ENCODE measurements around the gene PPP3R1. TPM values are rescaled to one million over a fixed set of nuclear protein-coding genes. Genes with fewer than 3 reads are reported as not detected.
A peak's percentile ranks its signal among the peaks of the same experiment; 100 is the strongest.

Gene PPP3R1
- 10 to 100 TPM; 46.3 to 47.2 TPM for total RNA-seq
- long read RNA-seq, donor 1, partial matches to known transcripts = 1 of 4 reads
- long read RNA-seq, donor 1, other reads (novel, unspliced or antisense) = 3 of 4 reads
- long read RNA-seq, donor 2 = 0 reads

DNA sequence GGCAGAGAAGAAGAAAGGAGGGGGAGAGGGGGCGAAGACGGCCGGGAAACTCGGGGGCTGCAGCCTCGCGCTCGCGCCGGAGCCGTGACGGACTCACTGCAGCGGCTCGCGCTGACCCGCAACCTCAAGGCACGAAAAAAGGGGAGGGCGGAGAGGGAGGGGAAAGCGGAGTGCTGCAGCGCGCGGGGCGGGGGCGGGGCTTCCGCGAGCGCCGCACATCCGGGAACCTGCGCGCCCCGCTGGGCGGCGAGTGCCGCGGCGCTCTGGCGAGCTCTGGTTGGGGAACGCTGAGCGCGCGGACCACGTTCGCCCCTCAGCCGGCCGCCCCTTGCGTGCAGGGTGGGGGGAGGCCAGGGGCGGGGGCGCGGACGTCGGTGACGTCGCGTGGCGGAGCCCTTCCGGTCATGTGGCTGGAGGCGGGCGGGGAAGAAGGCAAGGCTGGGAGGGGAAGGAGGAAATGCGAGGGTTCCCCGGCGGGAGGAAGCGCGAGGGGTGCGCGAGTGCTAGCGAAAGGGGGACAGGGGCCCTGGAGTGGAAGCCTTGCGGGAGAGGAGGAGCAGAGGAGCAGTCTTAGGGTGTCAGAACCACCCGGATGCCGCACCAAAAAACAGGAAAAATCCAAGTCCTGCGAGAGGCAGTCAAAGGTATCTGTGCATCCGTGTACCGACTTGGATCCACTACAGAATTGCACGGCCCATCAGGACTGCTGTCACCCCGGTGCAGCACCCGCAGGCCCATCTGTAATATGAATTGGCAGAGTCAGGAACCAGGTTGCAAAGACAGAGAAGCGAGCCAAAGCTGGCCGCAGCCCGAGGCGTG, at the start of gene PPP3R1:
Gene PPP3R1, minus strand, starts transcription at position 133 of the 819 bp plus-strand sequence. CDS start 405 bp downstream, outside the sequence.
- intact Hi-C loops (cut with DNase I) = loop anchor here in 1 of 2 donors (10.0 kb wide), 1 partner anchor 62 kb away; the partner anchor contains the start of gene CNRIP1
- DNase-seq (ENCODE audit: low spot score) = peak; percentile 99

GRCh38 chr2:68295516-68295915, 43.2 kb upstream of the PPP3R1 start:
- no peak for DNase-seq (ENCODE audit: low spot score)
- intact Hi-C loops (cut with DNase I) = no loop called here

DNA sequence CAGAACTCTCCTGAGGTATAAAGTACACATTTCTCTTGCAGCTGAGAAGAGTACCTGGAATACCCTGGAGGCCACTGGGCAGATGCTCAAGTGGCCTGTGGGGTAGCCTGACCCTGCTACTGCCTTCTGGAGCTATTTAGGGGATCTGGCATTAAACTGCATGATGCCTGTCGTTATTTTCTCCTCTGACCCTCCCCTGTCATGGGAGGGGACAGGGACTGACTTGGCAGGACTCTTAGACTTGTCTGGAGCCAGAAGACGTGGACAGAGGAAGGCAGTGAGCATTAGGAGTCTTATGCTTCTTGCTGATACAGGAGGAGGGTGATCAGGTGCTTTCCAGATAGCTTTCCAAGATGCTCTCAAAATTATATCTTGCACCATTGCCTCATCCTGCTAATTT, 42.6 kb upstream of the PPP3R1 start:
- intact Hi-C loops (cut with DNase I) = no loop called here

GRCh38 chr2:68294187-68294586, 41.9 kb upstream of the PPP3R1 start:
- intact Hi-C loops (cut with DNase I) = no loop called here
- DNase-seq (ENCODE audit: low spot score) = no peak

More for the DNA sequence above, 42.6 kb upstream of the PPP3R1 start:
- DNase-seq (ENCODE audit: low spot score) = no peak

DNA sequence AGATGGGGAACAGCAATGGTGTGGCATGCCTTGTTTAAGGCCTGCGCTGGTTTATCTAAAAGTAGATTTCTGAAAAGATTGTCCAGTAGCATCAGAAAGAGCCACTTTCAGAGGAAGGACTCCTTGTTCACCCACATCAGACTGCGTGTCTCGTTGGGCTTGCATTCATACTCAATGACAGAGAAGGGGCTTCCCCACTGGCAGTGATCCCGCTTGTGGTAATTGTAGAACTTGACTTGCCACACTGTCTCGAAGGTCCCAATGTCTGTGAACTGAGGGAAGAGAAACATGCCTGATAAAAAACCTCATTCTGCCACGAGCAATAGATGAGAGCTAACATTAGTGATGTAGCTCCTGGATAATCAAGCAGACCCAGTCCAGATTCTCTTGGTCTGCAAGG, 41.4 kb upstream of the PPP3R1 start:
- intact Hi-C loops (cut with DNase I) = no loop called here
- no peak for DNase-seq (ENCODE audit: low spot score)

GRCh38 chr2:68293024-68293423, 40.7 kb upstream of the PPP3R1 start:
- intact Hi-C loops (cut with DNase I) = no loop called here

GRCh38 chr2:68292108-68292710, 39.9 kb upstream of the PPP3R1 start:
- intact Hi-C loops (cut with DNase I) = no loop called here
- DNase-seq (ENCODE audit: low spot score) = no peak

More at GRCh38 chr2:68293024-68293423, 40.7 kb upstream of the PPP3R1 start:
- DNase-seq (ENCODE audit: low spot score) = no peak

- no peak for DNase-seq (ENCODE audit: low spot score)
- intact Hi-C loops (cut with DNase I) = no loop called here
Observed at GRCh38 chr2:68291314-68291713, 39.0 kb upstream of the PPP3R1 start.

DNA sequence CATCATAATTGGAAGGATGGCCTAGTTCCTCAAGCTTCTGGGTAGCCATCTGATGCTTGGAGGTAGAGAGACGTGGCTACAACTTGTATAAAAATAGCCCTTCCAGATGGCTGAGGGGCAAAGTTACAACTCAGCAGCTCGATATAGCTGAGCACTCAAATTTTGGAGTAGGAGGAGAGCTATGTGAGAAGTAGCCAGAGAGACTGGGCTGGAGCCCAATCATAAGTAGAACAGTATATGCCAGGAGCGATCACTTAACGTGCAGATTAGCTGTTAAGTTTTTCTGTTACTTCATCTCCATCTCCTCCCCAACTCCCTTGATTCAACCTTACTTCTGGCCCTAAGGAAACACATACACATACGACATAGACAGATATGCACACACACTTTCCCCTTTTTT, 38.6 kb upstream of the PPP3R1 start:
- DNase-seq (ENCODE audit: low spot score) = no peak
- intact Hi-C loops (cut with DNase I) = no loop called here

- no peak for DNase-seq (ENCODE audit: low spot score)
- intact Hi-C loops (cut with DNase I) = no loop called here
Observed at GRCh38 chr2:68287580-68288441, 35.5 kb upstream of the PPP3R1 start.

DNA sequence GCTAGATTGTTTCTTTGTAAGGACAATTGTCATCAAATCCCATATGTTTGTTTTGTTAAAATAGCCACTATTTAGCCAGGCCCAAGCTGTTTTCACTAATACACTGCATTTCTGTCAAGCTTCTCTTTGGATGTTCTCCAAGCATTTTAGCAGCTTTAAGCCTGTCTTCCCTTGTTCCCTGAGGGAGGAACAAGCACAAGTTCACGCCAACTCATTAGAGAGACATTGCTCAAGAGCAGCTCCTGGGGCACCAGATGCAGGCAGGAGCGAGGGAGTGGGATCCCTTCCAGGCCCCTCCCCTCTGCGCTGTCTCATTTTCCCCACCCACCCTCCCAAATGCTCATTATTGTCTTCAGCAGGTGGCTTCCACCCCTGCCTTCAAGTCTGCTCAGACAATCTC, 32.6 kb upstream of the PPP3R1 start:
- DNase-seq (ENCODE audit: low spot score) = no peak
- intact Hi-C loops (cut with DNase I) = loop anchor here in 1 of 2 donors (5.0 kb wide), 1 partner anchor 158 kb away; no protein-coding TSS in a partner anchor

DNA sequence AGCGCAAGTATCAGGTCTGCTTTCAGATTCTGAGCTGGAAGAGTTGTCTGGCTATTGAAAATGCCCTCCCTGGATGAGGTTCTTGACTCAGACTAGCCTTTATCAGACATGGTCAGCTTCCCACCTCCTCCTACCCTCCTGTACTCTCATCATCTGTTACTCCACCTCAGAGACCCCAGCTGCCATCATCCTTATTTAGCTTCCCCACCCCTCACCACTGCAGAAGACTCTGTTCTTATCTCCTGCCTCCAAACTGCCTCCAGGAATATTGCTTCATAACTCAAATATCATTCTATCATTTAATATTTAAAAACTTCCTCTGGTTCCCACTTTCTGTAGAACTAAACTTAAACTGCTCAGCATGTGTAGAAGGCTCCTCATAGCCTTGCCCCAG, 31.1 kb upstream of the PPP3R1 start:
- DNase-seq (ENCODE audit: low spot score) = no peak
- intact Hi-C loops (cut with DNase I) = loop anchor here in 1 of 2 donors (5.0 kb wide), 1 partner anchor 156 kb away; no protein-coding TSS in a partner anchor

DNA sequence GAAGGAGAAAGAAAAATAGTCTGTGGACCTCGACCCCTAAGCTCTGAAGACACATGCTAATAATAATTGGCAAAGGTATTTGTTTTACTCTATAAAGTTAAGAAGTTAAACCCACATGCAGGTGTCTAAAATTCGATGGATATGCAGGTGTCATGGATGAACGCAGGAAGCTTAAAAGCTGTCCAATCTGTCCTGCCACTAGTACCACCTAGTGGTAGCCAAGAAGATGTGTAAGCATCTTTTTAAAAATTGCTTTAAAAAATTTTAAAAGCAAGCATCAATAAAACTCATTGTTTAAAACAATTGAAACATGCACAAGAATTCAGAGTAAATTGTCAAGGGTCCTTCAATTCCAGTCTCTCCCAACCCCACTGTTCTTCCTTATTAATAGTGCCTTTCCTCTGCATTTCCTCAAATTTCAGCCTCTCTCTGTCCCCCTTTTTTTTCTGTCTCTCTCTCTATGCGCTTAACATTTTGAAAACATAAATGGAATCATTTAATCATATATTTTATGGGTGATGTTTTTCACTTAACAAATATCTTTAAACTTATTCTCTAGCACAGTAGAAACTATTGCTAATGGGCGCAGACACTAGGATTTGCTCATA, 30.6 kb upstream of the PPP3R1 start:
- no peak for DNase-seq (ENCODE audit: low spot score)

GRCh38 chr2:68280796-68281195, 28.5 kb upstream of the PPP3R1 start:
- no peak for DNase-seq (ENCODE audit: low spot score)
- intact Hi-C loops (cut with DNase I) = loop anchor here in 1 of 2 donors (5.0 kb wide), 1 partner anchor 153 kb away; no protein-coding TSS in a partner anchor

More for the DNA sequence above, 30.6 kb upstream of the PPP3R1 start:
- intact Hi-C loops (cut with DNase I) = loop anchor here in 1 of 2 donors (5.0 kb wide), 1 partner anchor 156 kb away; no protein-coding TSS in a partner anchor

DNA sequence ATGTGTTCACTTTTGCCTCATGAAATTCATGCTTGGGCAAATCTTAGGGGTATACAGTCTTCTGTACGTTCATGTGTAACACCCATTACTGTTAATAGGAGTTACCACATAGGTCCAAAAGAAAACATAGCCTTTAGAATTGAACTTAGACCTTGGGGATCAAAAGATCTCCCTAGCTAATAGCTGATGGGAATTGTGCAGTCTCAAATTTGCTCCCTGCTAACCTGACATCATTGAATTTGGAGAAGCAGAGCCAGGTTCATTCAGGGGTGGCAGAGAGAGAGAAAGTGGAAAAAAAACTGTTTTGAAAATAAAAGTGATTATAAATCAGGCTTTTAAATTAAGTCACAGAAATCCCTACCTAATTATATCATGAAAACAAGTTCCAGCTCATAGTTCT, 28.0 kb upstream of the PPP3R1 start:
- no peak for DNase-seq (ENCODE audit: low spot score)
- intact Hi-C loops (cut with DNase I) = loop anchor here in 1 of 2 donors (5.0 kb wide), 1 partner anchor 153 kb away; no protein-coding TSS in a partner anchor

DNA sequence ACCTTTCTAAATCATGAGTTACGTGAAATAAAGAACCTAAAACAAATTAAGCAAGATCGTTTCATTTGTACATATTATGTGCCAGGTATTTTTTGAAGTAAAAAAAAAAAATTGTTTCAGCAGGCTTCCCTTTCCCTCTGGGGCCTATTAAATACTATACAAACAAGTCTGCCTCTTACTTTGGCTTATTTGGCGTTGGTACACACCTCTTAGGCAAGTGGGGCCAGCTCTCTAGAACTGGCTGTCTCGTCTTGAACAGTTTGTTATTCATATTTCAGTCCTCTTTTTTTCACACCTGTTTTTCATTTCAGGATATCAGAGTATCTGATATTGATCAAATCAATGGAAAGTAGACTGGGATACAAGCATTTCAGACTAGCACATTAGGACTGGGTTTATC, 27.4 kb upstream of the PPP3R1 start:
- no peak for DNase-seq (ENCODE audit: low spot score)
- intact Hi-C loops (cut with DNase I) = loop anchor here in 1 of 2 donors (5.0 kb wide), 1 partner anchor 152 kb away; no protein-coding TSS in a partner anchor

DNA sequence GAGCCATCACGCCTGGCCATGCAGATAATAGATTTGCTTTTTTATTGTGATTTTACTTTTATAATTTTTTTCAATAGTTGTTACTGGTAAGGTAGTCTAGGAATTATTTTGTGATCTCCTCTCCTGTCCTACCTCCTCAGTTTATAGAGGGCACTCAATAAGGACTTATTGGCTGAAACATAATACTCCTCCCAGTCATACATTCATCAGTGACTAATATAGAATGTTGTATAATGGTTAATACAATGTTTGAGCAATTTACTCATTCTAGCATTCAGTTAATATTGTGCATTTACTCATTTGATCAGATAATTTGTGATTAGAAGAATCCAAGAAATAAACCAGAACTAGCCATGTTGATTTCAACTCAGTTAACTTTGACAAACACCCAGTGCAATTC, 25.8 kb upstream of the PPP3R1 start:
- intact Hi-C loops (cut with DNase I) = no loop called here
- no peak for DNase-seq (ENCODE audit: low spot score)

DNA sequence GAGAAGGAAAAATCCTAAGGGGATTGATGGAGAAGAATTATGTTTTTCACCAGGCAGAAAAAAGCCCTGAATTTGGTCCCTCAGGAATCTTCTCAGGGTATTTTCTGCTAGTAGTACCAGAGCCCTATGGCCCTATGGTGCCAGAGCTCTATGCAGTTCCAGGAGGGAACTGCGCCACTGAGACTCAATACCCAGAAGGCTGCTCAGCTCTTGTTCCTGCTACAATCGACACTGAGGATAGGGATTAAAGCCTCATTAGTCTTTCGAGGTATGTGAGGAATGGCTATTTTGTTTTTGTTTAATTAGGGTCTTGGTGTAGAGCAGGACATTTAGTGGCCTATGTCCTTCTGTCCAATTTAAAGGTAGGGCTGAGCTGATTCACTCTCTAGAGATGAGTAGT, 21.7 kb upstream of the PPP3R1 start:
- intact Hi-C loops (cut with DNase I) = no loop called here
- DNase-seq (ENCODE audit: low spot score) = no peak

Data from posterior vena cava (tissue), 2 donors.